Activated naive CD4-positive, alpha-beta T cell treated with anti-CD3 and anti-CD28 coated beads, Interleukin-2, amount 50 U/mL, for 72 hours (primary cell): ENCODE data around the gene NPR3. TPM values are rescaled to one million over a fixed set of nuclear protein-coding genes. Genes with fewer than 3 reads are reported as not detected.

Experiments
- ATAC-seq, 2 donors: fragments of 150-1000 bp; cut with Tn5 transposase; 2 replicates each; pipeline ENCODE4 v1.10.0; 2021; ENCODE audit warnings: mild to moderate bottlenecking in 2 of 2, moderate library complexity in 2 of 2
- DNase-seq, 2 donors: peaks; one replicate each; pipeline ENCODE4 v3.0.0; 2021 to 2022; ENCODE audit warnings: low spot score in 2 of 2
- H3K27ac Mint-ChIP-seq, 2 donors: one replicate each; pipeline ENCODE4 v1.8.0; 2022; ENCODE audit warnings: mild to moderate bottlenecking in 2 of 2, mixed read lengths in 2 of 2
- H3K36me3 Mint-ChIP-seq, 2 donors: one replicate each; pipeline ENCODE4 v1.8.0; 2022; ENCODE audit warnings: mixed read lengths in 2 of 2
- H3K9me3 Mint-ChIP-seq, 2 donors: one replicate each; pipeline ENCODE4 v1.8.0; 2022; ENCODE audit warnings: mixed read lengths in 2 of 2
- total RNA-seq, 2 donors: library from RNA; stranded (reverse); gene quantifications; one replicate each; pipeline ENCODE4 v1.2.3, GENCODE V29; 2022

NPR3 gene
- total RNA-seq, 2 donors from 2014 or later, result 0.16 TPM; not detected in 1

- H3K36me3 Mint-ChIP-seq, result no peaks in the 10 kb centered on the region
These were observed 22.6 kb downstream of the NPR3 start for GRCh38 chr5:32733590-32734340.

GRCh38 chr5:32734827-32735378, 23.8 kb downstream of the NPR3 start:
- H3K27ac Mint-ChIP-seq, result no peak overlapping the region

More at GRCh38 chr5:32733590-32734340, 22.6 kb downstream of the NPR3 start:
- no peak overlapping the region for H3K27ac Mint-ChIP-seq
- H3K9me3 Mint-ChIP-seq, result peaks cover 0 to 4% of the 10 kb centered on the region in 2 donors
- ATAC-seq (no peak), DNase-seq (no peak)

GRCh38 chr5:32735512-32735911, 24.4 kb downstream of the NPR3 start:
- ATAC-seq (no peak), DNase-seq (no peak)
- H3K36me3 Mint-ChIP-seq, result no peaks in the 10 kb centered on the region
- H3K9me3 Mint-ChIP-seq, result no peaks in the 10 kb centered on the region
- no peak overlapping the region for H3K27ac Mint-ChIP-seq

More at GRCh38 chr5:32734827-32735378, 23.8 kb downstream of the NPR3 start:
- Mint-ChIP-seq H3K36me3 (no peaks in the 10 kb centered on the region), H3K9me3 (peaks cover 0 to 2% of the 10 kb centered on the region in 2 donors)
- ATAC-seq, result no peak
- DNase-seq, result no peak

- DNase-seq, result no peak
- H3K9me3 Mint-ChIP-seq, result no peaks in the 10 kb centered on the region
- H3K27ac Mint-ChIP-seq, result no peak overlapping the region
- no peak for ATAC-seq
- H3K36me3 Mint-ChIP-seq, result no peaks in the 10 kb centered on the region
These were observed 25.7 kb downstream of the NPR3 start for GRCh38 chr5:32736842-32737241.

- no peaks in the 10 kb centered on the region for H3K36me3 Mint-ChIP-seq
- no peak overlapping the region for H3K27ac Mint-ChIP-seq
- DNase-seq (no peak), ATAC-seq (no peak)
- no peaks in the 10 kb centered on the region for H3K9me3 Mint-ChIP-seq
These were observed 29.5 kb downstream of the NPR3 start for GRCh38 chr5:32740651-32741050.

- Mint-ChIP-seq H3K27ac (no peak overlapping the region), H3K36me3 (no peaks in the 10 kb centered on the region), H3K9me3 (no peaks in the 10 kb centered on the region)
- ATAC-seq (no peak), DNase-seq (no peak)
These were observed 34.2 kb downstream of the NPR3 start for GRCh38 chr5:32745317-32745716.

GRCh38 chr5:32752411-32752810, 41.3 kb downstream of the NPR3 start:
- H3K9me3 Mint-ChIP-seq, result no peaks in the 10 kb centered on the region
- ATAC-seq, result no peak
- no peak for DNase-seq
- no peaks in the 10 kb centered on the region for H3K36me3 Mint-ChIP-seq
- H3K27ac Mint-ChIP-seq, result no peak overlapping the region

GRCh38 chr5:32753051-32753450, 41.9 kb downstream of the NPR3 start:
- Mint-ChIP-seq H3K36me3 (no peaks in the 10 kb centered on the region), H3K9me3 (peaks cover 0 to 2% of the 10 kb centered on the region in 2 donors), H3K27ac (no peak overlapping the region)
- DNase-seq (no peak), ATAC-seq (no peak)

- no peak for DNase-seq
- no peak overlapping the region for H3K27ac Mint-ChIP-seq
- no peaks in the 10 kb centered on the region for H3K36me3 Mint-ChIP-seq
- ATAC-seq, result no peak
- peaks cover 0 to 7% of the 10 kb centered on the region in 2 donors for H3K9me3 Mint-ChIP-seq
These were observed 42.6 kb downstream of the NPR3 start for GRCh38 chr5:32753765-32754164.

- Mint-ChIP-seq H3K9me3 (peaks cover 0 to 7% of the 10 kb centered on the region in 2 donors), H3K36me3 (no peaks in the 10 kb centered on the region)
- no peak for ATAC-seq
These were observed 43.2 kb downstream of the NPR3 start for GRCh38 chr5:32754284-32754683.

GRCh38 chr5:32760091-32760509, 49.0 kb downstream of the NPR3 start:
- no peak for ATAC-seq

More at GRCh38 chr5:32754284-32754683, 43.2 kb downstream of the NPR3 start:
- DNase-seq, result no peak
- no peak overlapping the region for H3K27ac Mint-ChIP-seq

GRCh38 chr5:32765266-32765665, 54.1 kb downstream of the NPR3 start:
- ATAC-seq, result no peak
- Mint-ChIP-seq H3K36me3 (no peaks in the 10 kb centered on the region), H3K9me3 (peaks cover 4 to 13% of the 10 kb centered on the region in 2 donors), H3K27ac (no peak overlapping the region)
- no peak for DNase-seq

More at GRCh38 chr5:32760091-32760509, 49.0 kb downstream of the NPR3 start:
- Mint-ChIP-seq H3K27ac (no peak overlapping the region), H3K36me3 (no peaks in the 10 kb centered on the region), H3K9me3 (peaks cover 4 to 19% of the 10 kb centered on the region in 2 donors)
- DNase-seq, result no peak

GRCh38 chr5:32767948-32768467, 56.9 kb downstream of the NPR3 start:
- no peak overlapping the region for H3K27ac Mint-ChIP-seq
- ATAC-seq, result peak in 1 of 2 donors; percentile 11

GRCh38 chr5:32769711-32770110, 58.6 kb downstream of the NPR3 start:
- no peak for DNase-seq
- no peak overlapping the region for H3K27ac Mint-ChIP-seq

More at GRCh38 chr5:32767948-32768467, 56.9 kb downstream of the NPR3 start:
- Mint-ChIP-seq H3K36me3 (no peaks in the 10 kb centered on the region), H3K9me3 (peaks cover 4 to 13% of the 10 kb centered on the region in 2 donors)
- DNase-seq, result no peak

GRCh38 chr5:32770444-32770843, 59.3 kb downstream of the NPR3 start:
- Mint-ChIP-seq H3K36me3 (no peaks in the 10 kb centered on the region), H3K27ac (no peak overlapping the region), H3K9me3 (peaks cover 2 to 8% of the 10 kb centered on the region in 2 donors)
- ATAC-seq, result no peak
- no peak for DNase-seq

More at GRCh38 chr5:32769711-32770110, 58.6 kb downstream of the NPR3 start:
- Mint-ChIP-seq H3K36me3 (no peaks in the 10 kb centered on the region), H3K9me3 (peaks cover 7 to 8% of the 10 kb centered on the region in 2 donors)
- ATAC-seq, result no peak

- no peak for DNase-seq
- peaks cover 0 to 8% of the 10 kb centered on the region in 2 donors for H3K9me3 Mint-ChIP-seq
- no peak for ATAC-seq
- H3K36me3 Mint-ChIP-seq, result no peaks in the 10 kb centered on the region
- no peak overlapping the region for H3K27ac Mint-ChIP-seq
These were observed 59.9 kb downstream of the NPR3 start for GRCh38 chr5:32771037-32771436.

GRCh38 chr5:32773944-32774343, 62.8 kb downstream of the NPR3 start:
- Mint-ChIP-seq H3K27ac (no peak overlapping the region), H3K9me3 (peaks cover 4% of the 10 kb centered on the region in 2 donors)
- no peak for ATAC-seq

More at GRCh38 chr5:32773944-32774343, 62.8 kb downstream of the NPR3 start:
- no peak for DNase-seq
- H3K36me3 Mint-ChIP-seq, result no peaks in the 10 kb centered on the region
